Measurements from ENCODE around the gene MIPOL1. TPM values are rescaled to one million over a fixed set of nuclear protein-coding genes. Genes with fewer than 3 reads are reported as not detected.

MIPOL1 gene
- total RNA-seq, 4 donors from 2014 or later, result 4.8 to 21.5 (median 11.8) TPM

Small RNA genes within 50 kb of the gene (small RNA-seq; reads per million reads assigned to genes)
- gene RNU6-273P (0 reads per million in 4 donors), gene RNU6-886P (0 reads per million in 4 donors)

Other genes with a start within 250 kb of the MIPOL1 start
- gene SLC25A21, start 25.3 kb upstream of the MIPOL1 start, total RNA-seq, result 10 to 100 TPM in 1 of 4 donors, under 1 TPM in 1, not detected in 2; 0.82 to 11.1 TPM